Measurements from ENCODE around the gene SUGP2.
"Not testable (repeated sequence)": the region's sequence is repeated elsewhere in the genome, so short reads cannot be mapped to it uniquely, and the experiment has no call there.

Gene SUGP2

DNA sequence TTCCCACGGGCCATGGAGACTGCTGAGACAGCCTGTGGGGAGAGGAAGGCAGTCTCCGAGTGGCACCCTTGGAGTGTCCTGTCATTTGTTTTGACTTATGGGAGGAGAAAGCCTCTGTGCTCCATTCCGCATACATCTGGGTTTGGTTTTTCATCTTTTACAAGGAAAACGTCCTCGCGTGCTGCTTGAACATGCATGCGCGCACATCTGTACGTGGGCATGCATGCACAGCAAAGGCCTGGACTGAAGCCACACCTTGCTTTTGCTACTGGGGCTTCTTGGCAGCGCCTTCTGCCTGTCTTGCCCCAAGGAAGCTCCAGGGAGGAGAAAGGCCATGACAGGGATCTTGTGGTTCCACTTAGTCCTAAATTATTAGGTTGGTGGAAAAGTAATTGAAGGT is 44.0 kb downstream of the SUGP2 start:
- no peak for DNase-seq

DNA sequence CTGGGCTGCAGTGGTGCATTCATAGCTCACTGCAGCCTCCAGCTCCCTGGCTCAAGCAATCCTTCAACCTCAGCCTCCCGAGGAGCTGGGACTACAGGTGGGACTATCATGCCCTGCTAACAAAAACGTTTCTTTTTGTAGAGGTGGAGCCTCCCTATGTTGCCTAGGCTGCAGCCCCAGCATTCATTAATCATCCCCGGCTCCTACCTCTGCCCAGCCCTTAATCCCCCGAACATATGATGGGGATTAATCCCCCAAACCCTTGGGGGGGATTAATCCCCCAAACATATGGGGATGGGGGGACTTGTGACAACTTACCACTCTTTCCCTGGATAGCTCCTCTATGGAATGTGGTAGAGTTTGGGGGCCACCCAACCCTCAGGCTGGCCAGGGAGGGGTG is 45.9 kb downstream of the SUGP2 start:
- DNase-seq = no peak

DNA sequence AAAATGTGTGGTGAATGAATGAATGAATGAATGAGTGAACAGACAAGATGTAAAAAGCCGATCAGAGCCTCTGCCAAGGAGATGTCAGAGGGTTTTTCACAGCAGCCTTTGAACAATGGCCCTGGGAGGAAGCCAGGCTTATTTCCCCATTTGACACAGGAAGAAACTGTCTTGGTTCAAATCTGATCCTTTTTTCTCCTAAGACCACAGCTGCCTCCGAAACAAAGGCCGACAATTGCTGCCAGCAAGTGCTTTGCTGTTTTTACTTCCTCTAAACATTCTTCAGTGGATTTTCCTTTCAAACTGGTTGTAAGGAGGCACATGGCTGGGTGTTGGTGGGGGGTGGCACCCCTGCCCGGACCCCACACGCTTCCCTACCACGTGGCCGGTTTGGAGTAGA is 48.1 kb downstream of the SUGP2 start:
- DNase-seq = no peak

DNA sequence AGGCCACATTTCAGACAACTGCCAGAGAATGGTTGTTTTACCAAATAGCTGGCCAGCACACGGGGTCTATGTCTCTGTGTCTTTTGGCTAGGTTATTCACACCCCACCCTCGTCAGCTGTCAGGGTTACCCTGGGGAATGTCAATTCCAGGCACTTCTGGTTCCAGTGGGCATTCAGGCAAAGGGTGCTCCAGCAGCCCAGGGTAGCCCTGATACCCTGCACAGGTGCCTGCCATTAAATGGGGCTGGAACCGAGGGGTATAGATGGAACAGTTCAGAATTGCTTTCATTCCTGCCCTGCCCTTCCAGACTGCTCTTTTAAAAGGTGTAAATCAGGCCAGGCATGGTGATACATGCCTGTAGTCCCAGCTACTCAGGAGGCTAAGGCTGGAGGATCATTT is 49.1 kb downstream of the SUGP2 start:
- DNase-seq = no peak

- DNase-seq = no peak
These were observed 50.6 kb downstream of the SUGP2 start for GRCh38 chr19:18982669-18983068.

DNA sequence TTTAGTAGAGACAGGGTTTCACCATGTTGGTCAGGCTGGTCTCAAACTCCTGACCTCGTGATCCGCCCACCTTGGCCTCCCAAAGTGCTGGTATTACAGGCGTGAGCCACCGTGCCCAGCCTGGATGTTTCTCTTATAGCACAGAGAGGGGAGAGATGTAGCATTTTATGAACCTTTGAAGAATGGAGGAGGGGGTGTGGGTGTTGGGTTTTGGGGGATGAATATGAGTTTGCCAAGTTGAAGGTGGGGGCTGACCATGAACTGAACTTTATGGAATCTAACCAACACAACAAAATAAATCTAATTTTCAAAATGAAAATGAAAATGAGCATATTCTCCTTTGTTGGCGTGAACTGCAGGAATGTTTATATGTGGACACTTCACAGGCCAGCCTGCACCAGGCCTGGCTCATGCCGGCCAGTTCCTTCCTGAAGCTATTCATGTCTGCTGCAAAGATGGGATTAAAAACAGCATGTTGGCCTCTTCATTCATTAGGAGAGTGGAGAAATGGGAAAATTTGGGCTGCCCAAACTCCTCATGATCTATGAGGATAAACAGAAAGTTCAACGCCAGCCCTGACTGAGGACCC is 52.8 kb downstream of the SUGP2 start:
- no peak for DNase-seq

DNA sequence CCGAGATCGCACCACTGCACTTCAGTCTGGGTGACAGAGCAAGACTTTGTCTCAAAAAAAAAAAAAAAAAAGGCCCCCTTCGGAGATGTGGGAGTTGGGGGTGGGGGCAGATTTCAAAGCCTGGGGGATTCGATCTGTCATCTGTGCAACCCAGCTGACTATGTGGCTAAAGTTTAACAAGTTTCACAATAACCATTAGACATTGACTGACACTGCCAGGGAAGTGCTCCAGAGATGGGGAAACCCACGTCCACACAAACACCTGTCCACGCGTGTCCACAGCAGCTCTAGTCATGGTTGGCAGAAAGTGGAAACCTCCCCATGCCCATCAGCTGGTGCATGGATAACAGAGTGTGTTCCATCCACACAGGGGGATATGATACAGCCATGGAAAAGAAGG is 54.7 kb downstream of the SUGP2 start:
- no peak for DNase-seq

- no peak for DNase-seq
These were observed 57.4 kb downstream of the SUGP2 start for GRCh38 chr19:18975869-18976268.

DNA sequence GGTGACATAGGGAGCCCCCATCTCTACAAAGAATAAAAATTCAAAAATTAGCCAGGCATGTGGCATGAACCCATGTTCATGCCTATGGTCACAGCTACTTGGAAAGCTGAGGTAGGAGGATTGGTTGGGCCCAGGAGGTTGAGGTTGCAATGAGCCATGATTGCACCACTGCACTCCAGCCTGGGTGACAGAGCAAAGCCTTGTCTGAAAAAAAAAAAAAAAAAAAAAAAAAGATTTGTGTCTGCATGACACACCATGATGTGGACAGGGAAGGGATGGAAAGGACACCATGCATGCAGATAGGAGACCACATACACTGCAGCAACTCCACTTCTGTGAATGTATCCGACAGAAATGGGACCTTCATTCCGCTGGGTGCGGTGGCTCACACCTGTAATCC is 58.3 kb downstream of the SUGP2 start:
- DNase-seq = no peak

GRCh38 chr19:18972851-18973250 is 60.5 kb downstream of the SUGP2 start:
- no peak for DNase-seq

GRCh38 chr19:18972301-18972811 is 61.0 kb downstream of the SUGP2 start:
- DNase-seq = no peak

GRCh38 chr19:18969931-18970659 is 63.2 kb downstream of the SUGP2 start:
- DNase-seq = no peak

DNA sequence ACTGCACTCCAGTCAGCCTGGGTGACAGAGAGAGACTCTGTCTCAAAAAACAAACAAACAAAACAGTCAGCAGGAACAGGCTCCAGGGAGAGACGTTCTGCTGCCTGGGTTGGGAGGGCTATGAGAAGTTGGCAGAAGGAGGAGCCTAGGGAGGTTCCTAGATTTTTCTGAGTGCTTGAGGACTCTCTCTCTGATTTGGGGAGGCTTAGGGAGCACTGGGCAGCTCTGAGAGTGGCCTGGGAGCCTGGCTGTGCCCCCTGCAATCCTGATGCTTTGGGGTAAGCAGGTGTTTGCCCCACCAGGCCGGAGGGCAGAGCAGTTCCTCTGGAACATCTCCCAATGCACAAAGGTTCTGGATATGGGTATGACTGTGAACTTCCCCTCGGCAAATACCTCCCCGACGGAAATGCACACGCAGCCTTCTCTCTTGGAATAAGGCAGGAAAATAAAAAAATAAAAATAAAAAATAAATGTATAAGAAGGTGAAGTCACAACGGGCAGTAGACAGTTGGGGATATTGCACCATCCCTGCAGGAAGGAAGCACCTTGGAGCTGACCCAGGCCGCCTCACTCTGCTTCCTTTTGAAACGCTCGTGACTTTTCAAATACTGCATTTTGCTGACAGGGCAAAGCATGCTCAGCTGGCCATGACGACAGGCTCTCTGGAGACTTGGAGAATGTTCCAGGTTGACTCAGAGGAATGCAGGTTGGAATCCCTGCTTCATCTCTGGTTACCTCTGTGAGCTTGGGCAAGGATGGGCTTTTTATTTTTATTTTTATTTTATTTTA is 65.8 kb downstream of the SUGP2 start:
- DNase-seq = no peak

DNA sequence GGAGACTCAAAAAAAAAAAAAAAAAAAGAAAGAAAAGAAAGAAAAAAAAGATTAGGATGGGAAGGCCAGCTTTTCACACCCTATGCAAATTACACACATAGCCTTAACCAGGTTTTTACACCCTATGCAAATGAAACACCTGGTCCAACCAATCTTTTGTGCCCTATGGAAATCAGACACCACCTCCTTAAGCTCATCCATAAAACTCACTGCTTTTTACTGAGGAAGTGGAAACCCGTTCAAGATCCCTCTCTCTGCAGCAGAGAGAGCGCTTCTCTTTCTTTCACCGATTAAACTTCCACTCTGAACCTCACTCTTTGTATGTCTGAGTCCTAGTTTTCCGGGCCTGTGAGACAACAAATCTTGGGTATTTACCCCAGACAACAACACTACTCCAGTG is 67.0 kb downstream of the SUGP2 start:
- DNase-seq = no peak

- DNase-seq = no peak
These were observed 69.2 kb downstream of the SUGP2 start for GRCh38 chr19:18964121-18964520.

- no peak for DNase-seq
These were observed 71.3 kb downstream of the SUGP2 start for GRCh38 chr19:18961767-18962620.

- no peak for DNase-seq
These were observed 72.9 kb downstream of the SUGP2 start for GRCh38 chr19:18960370-18960769.

GRCh38 chr19:18955042-18955441 is 78.3 kb downstream of the SUGP2 start:
- no peak for DNase-seq

GRCh38 chr19:18954094-18954493 is 79.2 kb downstream of the SUGP2 start:
- no peak for DNase-seq

DNA sequence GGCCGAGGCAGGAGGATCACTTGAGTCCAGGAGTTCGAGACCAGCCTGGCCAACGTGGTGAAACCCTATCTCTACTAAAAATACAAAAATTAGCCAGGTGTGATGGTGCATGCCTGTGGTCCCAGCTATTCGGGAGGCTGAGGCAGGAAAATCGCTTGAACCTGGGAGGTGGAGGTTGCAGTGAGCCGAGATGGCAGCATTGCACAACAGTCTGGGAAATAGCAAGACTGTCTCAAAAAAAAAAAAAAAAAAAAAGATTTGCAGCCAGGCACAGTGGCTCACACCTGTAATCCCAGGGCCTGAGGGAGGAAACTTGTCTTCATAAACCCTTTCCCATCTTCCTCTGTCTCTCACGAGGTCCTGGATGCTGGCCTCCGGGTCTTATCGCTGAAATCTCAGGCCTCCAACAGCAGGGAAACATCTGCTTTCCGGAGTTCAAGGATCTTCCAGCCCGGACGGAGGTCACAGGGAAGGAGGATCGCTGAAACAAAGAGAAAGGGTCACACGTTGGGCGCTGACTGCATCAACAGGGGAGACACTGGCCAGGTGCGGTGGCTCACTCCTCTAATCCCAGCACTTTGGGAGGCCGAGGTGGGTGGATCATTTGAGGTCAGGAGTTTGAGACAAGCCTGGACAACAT is 80.8 kb downstream of the SUGP2 start:
- not testable (repeated sequence) for DNase-seq

GRCh38 chr19:18951721-18952281 is 81.5 kb downstream of the SUGP2 start:
- no peak for DNase-seq

GRCh38 chr19:18949858-18950257 is 83.5 kb downstream of the SUGP2 start:
- no peak for DNase-seq

All from stimulated activated naive CD4-positive, alpha-beta T cell treated with Interleukin-2 at 50 U/mL for 16 hours (primary cell).